ENCODE measurements around the gene EPHB1.

The EPHB1 gene

DNA sequence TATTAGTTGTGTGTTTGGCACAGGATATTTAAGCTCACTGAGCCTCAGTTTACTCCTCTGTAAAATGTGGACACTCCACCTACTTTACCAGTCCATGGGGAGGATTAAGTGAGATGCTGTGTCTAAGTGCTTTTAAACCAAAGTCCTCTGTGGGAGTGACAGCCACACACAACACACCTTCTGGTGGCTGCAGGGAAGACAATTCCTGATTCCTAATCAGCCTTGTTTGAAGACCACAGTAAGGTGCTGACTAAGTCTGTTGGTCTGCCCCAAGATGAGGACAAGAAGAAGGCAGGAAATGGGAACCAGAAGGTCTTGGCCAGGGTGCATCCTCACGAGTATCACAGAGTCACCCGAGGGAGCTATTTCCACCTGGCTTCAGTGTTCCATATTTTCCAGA, 52.3 kb downstream of the EPHB1 start:
- TF ChIP-seq JUND (IDR thresholded peaks at IDR 0.05; ENCODE audit: low read depth): no peak
- DNase-seq (ENCODE audit: low read depth in 1 of 2, low spot score in 1 of 2): no peak
- in situ Hi-C loops (cut with HindIII; ENCODE audit: low pct_unique_long_range_greater_than_20kb, low sequenced_read_pairs): no loop called here

DNA sequence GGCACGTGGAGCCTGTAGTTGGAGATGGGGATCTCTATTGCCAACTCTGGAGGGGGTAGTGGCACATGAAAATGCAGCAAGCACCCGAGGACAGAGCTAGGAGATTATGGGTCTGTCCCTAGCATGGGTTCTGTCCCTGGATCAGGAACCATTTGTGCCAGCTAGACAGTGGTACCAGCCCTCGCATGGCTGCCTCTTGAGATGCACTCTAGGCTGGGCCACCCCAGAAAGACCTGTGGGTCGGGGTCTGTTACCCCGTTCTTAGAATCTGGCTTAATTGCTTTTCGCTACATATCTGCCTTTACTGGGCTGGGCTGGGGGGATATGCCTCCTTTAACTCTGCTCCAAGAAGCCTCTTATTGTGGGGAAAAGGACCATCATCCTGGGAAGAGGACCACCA, 54.5 kb downstream of the EPHB1 start:
- no peak for DNase-seq (ENCODE audit: low read depth in 1 of 2, low spot score in 1 of 2)
- in situ Hi-C loops (cut with HindIII; ENCODE audit: low pct_unique_long_range_greater_than_20kb, low sequenced_read_pairs): no loop called here
- no peak for TF ChIP-seq JUND (IDR thresholded peaks at IDR 0.05; ENCODE audit: low read depth)

DNA sequence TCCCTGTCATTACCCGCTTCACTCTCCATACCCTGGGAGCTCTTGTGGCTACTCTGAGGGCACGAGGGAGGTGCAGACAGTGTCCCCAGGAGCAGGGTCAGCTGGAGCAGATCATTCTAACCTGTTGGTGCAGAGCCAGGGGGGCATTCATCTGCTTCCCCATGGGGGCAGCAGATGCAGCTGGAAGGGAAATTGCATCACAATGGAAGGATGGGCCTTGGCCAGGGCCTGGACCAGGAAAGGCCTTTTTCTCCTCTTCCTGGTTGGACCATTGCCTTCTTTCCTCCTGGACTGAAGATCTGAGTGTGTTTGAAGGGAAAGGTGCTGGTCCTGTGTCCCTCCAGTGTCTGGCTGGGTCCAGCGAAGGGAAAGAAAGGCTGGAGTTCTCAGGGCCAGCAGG, 55.7 kb downstream of the EPHB1 start:
- in situ Hi-C loops (cut with HindIII; ENCODE audit: low pct_unique_long_range_greater_than_20kb, low sequenced_read_pairs): no loop called here
- TF ChIP-seq JUND (IDR thresholded peaks at IDR 0.05; ENCODE audit: low read depth): no peak

DNA sequence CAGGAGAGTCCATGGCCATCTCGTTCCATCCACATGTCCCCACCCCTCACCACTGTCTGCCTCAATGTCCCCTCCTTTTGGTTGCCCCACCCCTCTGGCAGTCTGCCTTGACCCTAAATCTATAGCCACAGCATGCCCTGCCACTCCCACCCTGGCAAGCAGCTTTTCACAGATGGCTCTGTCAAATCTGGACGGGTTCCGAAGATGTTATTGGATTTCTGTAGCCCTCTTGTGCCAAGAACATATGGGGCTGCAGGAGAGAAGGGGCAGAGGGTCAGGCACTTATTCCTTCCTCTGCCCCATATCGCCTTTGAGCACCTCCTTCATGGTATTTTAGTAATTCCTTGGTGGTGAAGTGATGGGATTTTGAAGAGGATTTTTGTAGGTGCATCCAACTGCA, 57.1 kb downstream of the EPHB1 start:
- in situ Hi-C loops (cut with HindIII; ENCODE audit: low pct_unique_long_range_greater_than_20kb, low sequenced_read_pairs): no loop called here
- no peak for TF ChIP-seq JUND (IDR thresholded peaks at IDR 0.05; ENCODE audit: low read depth)

More for the DNA sequence above, 55.7 kb downstream of the EPHB1 start:
- no peak for DNase-seq (ENCODE audit: low read depth in 1 of 2, low spot score in 1 of 2)

DNA sequence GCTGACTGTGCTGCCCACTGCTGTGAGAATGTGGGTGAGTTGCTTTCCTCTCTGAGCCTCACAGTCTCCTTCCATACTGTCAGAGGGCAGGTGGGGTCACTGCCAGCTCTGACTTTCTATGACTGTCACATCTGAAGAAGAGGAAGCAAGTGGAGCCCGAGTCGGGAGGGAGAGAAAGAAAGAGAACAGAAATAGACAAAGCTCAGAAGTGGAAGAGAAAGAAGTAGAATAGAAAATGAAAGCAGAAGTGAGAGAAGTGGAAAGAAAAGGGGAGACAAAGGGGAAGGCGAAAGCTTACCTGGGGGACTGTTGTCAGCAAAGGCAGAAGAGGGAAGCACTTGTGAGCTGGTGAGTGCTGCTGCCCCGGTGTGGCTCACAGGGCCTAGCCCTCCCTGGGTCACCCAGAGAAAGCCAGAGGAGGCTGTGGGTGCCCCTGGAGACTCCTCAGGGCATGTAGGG, 57.9 kb downstream of the EPHB1 start:
- DNase-seq (ENCODE audit: low read depth in 1 of 2, low spot score in 1 of 2): no peak
- in situ Hi-C loops (cut with HindIII; ENCODE audit: low pct_unique_long_range_greater_than_20kb, low sequenced_read_pairs): no loop called here
- no peak for TF ChIP-seq JUND (IDR thresholded peaks at IDR 0.05; ENCODE audit: low read depth)

More for the DNA sequence above, 57.1 kb downstream of the EPHB1 start:
- DNase-seq (ENCODE audit: low read depth in 1 of 2, low spot score in 1 of 2): no peak

DNA sequence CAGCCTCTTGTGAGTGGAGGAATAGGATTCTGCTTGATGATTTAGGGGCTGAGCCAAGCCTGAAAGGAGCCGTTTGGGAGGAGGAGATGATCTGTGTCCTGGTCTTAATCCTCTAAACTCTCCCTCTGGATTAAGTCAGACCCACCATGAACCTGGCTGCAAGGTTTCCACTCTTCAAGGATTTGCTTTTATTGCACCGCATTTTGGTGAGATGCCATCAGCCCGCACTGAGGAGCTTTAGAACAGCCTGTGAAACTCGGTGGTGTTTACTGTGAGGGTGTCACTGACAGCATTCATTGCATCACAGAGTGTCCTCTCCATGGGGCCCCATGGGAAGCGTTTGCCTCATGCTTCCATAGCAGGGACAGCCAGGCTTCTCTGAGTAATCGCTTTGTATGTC, 59.2 kb downstream of the EPHB1 start:
- DNase-seq (ENCODE audit: low read depth in 1 of 2, low spot score in 1 of 2): no peak
- TF ChIP-seq JUND (IDR thresholded peaks at IDR 0.05; ENCODE audit: low read depth): no peak
- in situ Hi-C loops (cut with HindIII; ENCODE audit: low pct_unique_long_range_greater_than_20kb, low sequenced_read_pairs): no loop called here

DNA sequence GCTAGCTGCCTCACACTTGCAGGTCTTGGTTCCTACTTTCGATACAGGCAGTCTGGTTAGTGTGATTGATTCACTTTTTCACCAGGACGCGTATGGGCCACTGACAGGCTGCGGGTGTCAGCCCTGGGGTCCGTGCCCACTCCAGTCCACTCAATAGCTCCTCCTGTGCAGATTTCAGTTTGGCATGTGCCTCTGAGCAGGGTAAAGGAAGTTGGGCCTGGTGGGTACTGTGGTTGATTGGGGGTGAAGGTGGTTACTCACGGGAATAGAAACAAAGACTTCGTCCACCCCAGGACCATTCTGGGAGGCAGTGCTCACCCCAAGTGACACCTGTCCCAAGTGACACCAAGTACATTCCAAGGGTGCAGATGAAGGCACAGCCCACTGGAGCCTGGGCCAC, 62.3 kb downstream of the EPHB1 start:
- in situ Hi-C loops (cut with HindIII; ENCODE audit: low pct_unique_long_range_greater_than_20kb, low sequenced_read_pairs): no loop called here
- no peak for TF ChIP-seq JUND (IDR thresholded peaks at IDR 0.05; ENCODE audit: low read depth)
- no peak for DNase-seq (ENCODE audit: low read depth in 1 of 2, low spot score in 1 of 2)

DNA sequence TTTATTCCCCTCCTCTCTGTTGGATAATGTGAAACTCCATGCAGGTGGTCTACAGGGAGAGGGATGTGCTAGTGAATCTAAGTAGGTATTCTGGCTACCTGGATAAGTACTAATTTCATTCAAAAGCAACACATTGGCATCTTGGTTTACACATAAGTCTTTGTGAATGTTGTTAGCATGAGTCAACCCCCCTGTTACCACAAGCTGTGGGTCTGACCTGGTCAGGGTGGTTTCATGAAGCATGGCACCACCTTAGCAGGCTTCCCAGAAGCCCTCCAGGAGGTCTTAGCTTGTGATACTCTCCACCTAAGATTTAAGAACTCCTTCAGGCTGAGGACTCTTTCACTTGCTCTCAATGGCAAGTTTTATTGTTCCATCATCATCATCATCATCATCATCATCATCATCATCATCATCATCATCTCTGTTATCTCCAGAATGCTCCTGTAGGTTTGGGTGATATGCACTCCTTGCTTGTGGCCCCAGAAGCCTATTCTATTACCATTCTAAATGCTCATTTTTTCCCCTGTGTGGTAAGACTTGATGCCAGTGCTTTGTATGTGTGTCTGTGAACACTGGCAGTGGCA, 62.8 kb downstream of the EPHB1 start:
- no peak for DNase-seq (ENCODE audit: low read depth in 1 of 2, low spot score in 1 of 2)

DNA sequence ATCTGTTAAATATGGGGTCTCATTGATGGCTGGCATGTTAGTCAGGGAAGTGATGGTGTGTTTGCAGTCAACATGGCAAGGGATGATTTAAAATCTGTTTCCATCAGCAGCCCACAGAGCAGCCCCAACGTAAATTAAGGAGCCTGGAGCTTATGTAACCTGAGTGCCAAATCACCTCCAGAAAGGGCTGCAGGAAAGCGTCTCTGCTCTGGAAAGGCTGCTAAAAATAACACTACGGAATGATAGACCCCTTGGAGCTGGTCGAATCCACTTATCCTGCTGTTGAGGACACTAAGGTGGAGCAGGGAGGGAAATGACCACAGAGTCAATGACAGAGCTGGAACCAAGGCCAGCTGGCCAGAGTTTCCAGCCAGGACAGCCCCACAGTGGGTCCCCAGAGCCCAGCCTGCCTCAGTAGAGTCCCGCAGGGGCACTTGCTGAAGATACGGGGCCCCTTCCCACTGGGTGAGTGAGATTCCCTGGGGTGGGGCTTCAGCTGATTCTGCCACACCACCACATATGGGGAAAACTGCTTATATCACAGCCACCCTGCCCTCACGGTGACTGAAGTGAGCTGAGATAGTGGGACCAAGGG, 63.5 kb downstream of the EPHB1 start:
- no peak for DNase-seq (ENCODE audit: low read depth in 1 of 2, low spot score in 1 of 2)
- in situ Hi-C loops (cut with HindIII; ENCODE audit: low pct_unique_long_range_greater_than_20kb, low sequenced_read_pairs): no loop called here
- TF ChIP-seq JUND (IDR thresholded peaks at IDR 0.05; ENCODE audit: low read depth): no peak

More for the DNA sequence above, 62.8 kb downstream of the EPHB1 start:
- TF ChIP-seq JUND (IDR thresholded peaks at IDR 0.05; ENCODE audit: low read depth): no peak
- in situ Hi-C loops (cut with HindIII; ENCODE audit: low pct_unique_long_range_greater_than_20kb, low sequenced_read_pairs): no loop called here

DNA sequence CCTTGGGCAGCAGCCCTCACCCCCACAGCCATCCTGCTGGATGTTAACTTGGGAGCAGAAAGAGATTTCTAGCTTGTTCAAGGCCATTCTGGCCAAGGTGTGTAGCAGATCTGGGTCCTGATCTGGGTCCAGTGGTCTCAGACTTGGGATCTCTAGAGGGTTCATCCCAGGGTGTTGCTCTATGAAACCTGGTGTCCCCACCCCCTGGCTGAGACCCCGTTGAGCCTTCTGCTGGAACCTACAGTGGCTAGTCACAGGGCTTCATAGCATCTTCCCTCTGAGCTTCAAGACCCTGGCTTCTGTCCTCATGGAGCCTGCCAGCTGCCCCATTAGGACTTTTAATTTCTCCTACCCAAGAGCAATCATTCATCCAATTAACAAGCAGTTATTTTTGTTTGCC, 64.3 kb downstream of the EPHB1 start:
- in situ Hi-C loops (cut with HindIII; ENCODE audit: low pct_unique_long_range_greater_than_20kb, low sequenced_read_pairs): no loop called here
- no peak for DNase-seq (ENCODE audit: low read depth in 1 of 2, low spot score in 1 of 2)
- TF ChIP-seq JUND (IDR thresholded peaks at IDR 0.05; ENCODE audit: low read depth): no peak

DNA sequence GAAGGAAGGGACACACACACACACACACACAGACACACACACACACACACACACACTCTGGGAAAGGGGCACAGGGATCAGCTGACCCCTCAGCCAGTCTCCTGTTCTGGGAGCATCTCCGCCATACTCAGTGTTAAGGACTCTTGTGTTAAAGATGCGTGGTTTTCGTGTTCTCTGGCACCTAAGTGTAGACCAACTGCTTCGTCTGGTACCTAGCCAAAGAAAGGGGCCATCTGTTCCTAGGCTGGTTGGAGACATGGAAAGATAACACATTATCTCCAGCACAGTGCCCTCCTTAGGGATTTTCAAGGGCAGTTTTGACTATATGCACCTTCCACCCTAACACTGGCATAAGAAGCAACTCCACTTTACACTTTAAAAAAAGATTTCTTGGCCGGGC, 65.1 kb downstream of the EPHB1 start:
- in situ Hi-C loops (cut with HindIII; ENCODE audit: low pct_unique_long_range_greater_than_20kb, low sequenced_read_pairs): no loop called here
- no peak for TF ChIP-seq JUND (IDR thresholded peaks at IDR 0.05; ENCODE audit: low read depth)
- DNase-seq (ENCODE audit: low read depth in 1 of 2, low spot score in 1 of 2): no peak

DNA sequence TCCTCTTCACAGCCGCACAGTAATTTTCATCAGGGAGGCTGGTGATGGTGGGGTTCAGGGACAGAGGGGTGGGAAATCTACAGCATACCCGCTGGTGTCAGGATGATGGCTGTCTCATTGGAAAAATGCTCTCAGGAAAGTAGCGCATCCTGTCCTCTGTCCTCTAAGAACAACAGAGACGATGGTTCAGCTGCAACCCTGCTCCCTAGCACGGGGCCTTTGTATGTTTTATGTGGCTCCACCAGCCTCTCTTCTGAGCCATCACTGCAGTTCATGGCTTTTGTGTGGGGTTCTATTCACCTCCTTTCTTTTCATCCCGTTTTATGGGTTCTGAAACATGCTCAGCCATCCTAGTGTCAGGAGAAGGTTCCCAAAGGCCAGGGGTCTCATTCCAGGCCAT, 68.9 kb downstream of the EPHB1 start:
- in situ Hi-C loops (cut with HindIII; ENCODE audit: low pct_unique_long_range_greater_than_20kb, low sequenced_read_pairs): no loop called here
- no peak for TF ChIP-seq JUND (IDR thresholded peaks at IDR 0.05; ENCODE audit: low read depth)

DNA sequence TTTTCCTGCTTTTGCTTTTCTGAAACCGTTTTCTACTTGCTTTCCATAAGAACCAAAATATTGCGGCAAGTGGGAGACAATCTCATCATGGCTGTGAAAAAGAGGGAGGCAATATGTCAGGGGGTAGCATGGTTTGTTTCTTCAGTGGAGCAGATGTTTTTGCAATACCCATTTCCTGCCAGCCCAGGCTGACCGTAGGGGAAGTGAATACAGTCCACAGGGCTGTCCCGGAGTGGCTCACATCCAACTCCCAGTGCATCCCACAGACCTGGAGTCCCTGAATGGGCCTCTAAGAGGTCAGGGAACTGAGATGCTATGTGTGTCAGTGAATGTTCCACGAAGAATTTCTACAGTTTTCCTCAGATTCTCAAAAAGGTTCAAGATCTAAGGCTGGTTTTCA, 69.6 kb downstream of the EPHB1 start:
- no peak for TF ChIP-seq JUND (IDR thresholded peaks at IDR 0.05; ENCODE audit: low read depth)
- in situ Hi-C loops (cut with HindIII; ENCODE audit: low pct_unique_long_range_greater_than_20kb, low sequenced_read_pairs): no loop called here

More for the DNA sequence above, 68.9 kb downstream of the EPHB1 start:
- DNase-seq (ENCODE audit: low read depth in 1 of 2, low spot score in 1 of 2): no peak

DNA sequence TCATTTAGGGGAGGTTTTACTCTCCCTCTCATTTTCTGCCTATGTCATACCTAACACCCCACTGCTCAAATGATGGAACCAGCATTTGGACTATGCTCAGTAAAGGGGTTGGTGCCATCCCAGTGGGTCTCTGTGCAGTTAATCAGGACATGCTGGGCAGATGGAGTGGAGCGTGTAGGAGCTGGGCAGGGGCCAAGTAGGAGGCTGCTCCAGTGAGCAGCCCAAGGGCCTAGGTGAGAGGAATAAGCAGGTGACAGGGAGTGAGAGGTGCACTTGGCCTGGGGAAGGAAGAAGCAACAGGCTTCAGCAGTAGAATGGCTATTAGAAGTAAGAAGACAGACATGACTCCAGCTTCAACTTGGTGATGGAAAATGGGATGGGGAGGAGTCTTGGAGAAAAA, 72.2 kb downstream of the EPHB1 start:
- in situ Hi-C loops (cut with HindIII; ENCODE audit: low pct_unique_long_range_greater_than_20kb, low sequenced_read_pairs): no loop called here
- no peak for DNase-seq (ENCODE audit: low read depth in 1 of 2, low spot score in 1 of 2)
- TF ChIP-seq JUND (IDR thresholded peaks at IDR 0.05; ENCODE audit: low read depth): no peak

More for the DNA sequence above, 69.6 kb downstream of the EPHB1 start:
- no peak for DNase-seq (ENCODE audit: low read depth in 1 of 2, low spot score in 1 of 2)
